HG03342 (cell line): ENCODE measurements around the gene JSRP1.
"Not testable (repeated sequence)": the region's sequence is repeated elsewhere in the genome, so short reads cannot be mapped to it uniquely, and the experiment has no call there.

Experiments
- ATAC-seq: cut with Tn5 transposase; IDR thresholded peaks from one replicate; pipeline ENCODE4 v1.9.1; 2021; ENCODE audit warnings: mild to moderate bottlenecking, moderate library complexity; ENCODE audit not compliant: unreplicated experiment

The JSRP1 gene

DNA sequence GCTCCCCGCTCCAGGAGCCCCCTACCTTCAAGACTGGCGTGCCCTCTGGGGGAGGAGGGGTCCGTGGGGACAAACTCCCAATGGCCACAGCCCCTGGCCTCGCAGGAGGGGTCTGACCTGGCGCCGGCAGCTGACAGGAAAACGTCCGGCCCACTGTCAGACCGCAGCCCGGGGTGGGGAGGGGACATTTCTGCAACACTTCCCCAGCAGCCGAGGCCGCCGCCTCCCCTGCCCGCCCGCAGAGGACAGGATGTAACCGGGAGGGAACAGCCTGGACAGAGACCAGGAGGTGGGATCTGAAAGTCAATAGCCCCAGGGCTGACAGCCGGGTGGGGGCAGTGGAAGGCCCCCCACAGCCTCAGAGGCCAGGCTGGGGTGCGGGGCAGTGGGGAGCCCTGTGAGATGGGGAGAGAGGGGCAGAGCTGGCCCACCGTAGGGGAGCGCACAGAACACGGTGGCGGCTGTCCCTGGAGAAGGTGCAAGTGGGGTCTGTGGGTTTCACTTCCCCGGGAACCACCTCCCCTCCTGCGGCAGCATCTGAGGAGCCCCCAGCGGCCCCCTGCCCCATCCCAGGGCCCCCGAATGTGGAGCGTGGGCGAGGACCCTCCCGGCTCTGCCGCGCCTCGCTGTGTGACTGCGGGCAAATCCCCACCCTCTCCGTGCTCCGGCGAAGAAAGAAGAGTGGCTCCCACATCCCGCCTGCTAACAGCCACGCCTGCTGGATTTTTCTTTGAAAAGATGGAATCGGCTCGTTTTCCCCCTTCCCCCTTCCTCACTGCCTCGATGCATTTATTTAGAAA, 26.0 kb upstream of the JSRP1 start, which contains the start of gene PEAK3:
TSS of gene PEAK3 (minus strand) at position 114 of the 800 bp plus-strand sequence. CDS start 1,244 bp downstream, outside the sequence.
- ATAC-seq: no peak

DNA sequence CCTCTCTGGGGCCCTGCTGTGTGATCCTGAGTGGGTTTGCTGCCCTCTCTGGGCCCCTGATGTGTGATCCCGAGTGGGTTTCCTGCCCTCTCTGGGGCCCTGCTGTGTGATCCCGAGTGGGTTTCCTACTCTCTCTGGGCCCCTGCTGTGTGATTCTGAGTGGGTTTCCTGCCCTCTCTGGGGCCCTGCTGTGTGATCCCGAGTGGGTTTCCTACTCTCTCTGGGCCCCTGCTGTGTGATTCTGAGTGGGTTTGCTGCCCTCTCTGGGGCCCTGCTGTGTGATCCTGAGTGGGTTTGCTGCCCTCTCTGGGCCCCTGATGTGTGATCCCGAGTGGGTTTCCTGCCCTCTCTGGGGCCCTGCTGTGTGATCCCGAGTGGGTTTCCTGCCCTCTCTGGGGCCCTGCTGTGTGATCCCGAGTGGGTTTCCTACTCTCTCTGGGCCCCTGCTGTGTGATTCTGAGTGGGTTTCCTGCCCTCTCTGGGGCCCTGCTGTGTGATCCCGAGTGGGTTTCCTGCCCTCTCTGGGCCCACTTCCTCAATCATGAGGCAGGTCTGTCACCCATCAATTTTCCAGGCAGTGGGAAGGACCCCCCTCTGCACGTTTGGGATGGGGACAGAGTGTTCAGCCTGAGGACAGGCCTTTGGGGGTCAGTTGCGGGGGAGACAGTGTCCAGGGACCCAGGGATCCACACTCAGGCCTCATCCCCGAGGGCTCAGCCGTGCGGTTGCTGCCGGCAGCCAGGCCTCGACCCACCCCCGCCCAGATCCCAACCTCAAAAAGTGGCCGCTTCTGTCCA, 25.2 kb upstream of the JSRP1 start:
- not testable (repeated sequence) for ATAC-seq

DNA sequence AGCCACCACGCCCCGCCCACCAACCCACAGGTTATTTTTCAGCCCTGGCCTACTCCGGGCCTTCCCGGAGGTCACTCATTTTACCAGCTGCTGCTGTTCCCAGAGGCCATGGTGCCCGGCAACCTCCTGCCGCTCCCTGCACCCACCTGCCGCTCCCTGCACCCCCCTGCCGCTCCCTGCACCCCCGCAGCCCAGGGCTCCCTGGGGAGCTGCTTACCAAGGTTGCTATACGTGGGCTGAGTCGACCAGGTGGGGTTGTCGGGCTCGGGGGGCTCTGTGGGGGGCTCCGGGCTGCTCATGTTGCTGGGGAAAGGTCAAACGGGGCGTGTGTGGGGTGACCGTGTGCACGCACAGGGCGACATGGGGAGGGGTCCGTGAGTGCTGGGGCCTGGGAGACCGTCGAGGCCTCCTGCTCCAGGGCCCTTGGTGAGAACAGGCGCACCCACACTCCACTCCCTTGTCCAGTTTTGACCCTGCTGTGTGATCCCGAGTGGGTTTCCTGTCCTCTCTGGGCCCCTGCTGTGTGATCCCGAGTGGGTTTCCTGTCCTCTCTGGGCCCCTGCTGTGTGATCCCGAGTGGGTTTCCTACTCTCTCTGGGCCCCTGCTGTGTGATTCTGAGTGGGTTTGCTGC, 24.5 kb upstream of the JSRP1 start:
- no peak for ATAC-seq

DNA sequence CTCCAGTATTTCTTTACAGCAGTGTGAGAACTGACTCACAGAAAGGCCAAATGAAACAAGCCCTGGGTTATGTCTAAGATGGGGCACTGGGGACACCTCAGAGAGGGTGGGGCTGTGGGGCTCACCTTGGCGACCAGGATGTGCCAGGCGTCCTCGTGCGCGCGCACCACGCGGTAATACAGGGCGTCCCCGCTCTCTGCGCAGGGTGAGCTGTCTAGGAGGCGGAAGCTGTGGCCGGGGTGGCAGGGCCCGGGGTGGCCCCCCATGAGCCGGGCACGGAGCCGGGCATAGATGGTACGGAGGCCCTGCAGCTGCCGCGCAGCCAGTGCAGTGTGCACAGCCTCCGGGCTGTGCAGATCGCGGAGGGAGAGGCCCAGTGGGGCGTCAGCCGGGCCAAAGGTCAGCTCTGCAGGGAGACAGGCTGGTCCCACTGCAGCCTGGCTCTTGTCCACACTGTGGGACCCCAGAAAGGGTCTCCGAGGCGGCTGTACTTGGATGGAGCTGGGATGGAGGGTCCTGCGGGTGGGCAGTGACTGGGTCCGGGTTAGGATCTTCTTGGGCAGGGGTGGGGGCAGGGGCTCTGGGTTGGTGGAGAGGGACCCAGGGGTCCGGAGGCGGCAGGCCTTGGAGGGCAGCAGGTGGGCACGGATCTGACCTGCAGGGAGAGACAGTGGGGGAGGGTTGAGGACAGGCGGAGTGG, 22.4 kb upstream of the JSRP1 start:
- no peak for ATAC-seq

DNA sequence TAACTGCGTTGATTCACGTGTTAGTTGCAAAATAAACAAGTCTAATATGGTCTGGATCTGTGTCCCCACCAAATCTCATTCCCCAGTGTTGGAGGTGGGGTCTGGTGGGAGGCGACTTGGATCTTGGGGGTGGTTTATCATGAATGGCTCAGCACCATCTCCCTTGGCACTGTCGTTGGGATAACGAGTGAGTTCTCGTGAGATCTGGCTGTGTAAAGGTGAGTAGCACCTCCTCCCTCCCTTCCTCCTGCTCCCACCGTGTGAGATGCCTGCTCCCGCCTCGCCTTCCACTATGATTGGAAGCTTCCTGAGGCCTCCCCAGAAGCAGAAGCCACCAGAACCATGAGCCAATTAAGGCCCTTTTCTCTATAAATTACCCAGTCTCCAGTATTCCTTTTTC, 20.9 kb upstream of the JSRP1 start:
- ATAC-seq: no peak

DNA sequence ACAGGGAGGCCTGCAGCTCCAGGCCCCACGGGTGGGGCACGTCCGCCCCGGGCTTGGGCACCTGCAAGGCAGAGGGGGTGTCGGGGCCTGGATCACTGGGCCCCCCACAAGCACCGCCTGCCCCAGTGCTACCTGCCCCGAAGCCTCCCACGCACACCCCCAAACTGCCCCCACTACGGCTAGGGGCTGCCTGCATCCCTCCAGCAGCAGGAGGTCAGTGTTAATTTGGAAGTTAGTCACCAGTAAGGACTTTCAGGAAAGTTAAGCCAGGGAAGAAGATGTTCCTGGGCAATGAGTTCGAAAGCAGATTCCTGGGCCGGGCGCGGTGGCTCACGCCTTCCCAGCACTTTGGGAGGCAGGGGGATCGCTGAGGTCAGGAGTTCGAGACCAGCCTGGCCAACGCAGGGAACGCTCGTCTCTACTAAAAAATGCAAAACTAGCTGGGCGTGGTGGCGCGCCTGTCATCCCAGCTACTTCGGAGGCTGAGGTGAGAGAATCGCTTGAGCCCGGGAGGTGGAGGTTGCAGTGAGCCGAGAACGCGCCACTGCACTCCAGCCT, 20.3 kb upstream of the JSRP1 start:
- no peak for ATAC-seq

DNA sequence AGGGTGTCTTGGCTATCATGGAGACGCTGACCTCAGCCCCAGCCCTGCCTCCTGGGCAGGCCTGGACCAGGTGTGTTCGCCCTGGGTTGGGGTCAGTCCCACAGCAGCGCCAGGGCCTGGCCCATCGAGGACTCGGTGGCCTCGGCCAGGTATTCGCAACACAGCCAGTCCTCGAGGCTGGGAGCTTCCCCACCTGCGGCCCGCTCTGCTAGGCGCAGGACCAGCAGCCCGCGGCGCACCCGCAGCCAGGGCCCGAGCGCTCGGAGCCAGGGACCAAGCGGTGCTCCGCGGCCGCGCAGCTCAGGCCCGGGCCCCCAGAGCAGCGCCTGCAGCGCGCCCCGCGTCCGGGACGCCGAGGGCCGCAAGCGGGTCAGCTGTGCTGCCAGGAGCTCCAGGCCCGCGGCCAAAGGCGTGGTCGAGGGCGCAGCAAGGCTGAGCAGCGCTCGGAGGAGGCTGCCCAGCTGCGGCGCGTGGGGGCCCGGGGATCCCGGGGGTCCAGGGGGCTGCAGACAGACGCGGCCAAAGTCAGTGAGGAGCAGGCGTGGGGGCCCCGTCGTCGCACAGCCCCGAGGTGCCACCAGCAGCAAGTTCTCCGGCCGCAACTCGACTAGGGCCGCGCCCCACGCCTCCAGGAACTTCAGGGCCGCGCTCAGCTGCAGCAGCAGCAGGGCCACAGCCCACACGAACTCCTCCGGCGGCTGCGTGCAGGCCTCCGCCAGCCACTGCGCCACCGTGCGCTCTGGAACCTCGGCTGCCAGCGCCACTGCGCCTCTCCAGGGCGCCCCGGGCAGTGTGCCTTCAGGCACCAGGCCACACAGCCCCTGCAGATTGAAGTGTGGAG, 19.6 kb upstream of the JSRP1 start:
- ATAC-seq: no peak

DNA sequence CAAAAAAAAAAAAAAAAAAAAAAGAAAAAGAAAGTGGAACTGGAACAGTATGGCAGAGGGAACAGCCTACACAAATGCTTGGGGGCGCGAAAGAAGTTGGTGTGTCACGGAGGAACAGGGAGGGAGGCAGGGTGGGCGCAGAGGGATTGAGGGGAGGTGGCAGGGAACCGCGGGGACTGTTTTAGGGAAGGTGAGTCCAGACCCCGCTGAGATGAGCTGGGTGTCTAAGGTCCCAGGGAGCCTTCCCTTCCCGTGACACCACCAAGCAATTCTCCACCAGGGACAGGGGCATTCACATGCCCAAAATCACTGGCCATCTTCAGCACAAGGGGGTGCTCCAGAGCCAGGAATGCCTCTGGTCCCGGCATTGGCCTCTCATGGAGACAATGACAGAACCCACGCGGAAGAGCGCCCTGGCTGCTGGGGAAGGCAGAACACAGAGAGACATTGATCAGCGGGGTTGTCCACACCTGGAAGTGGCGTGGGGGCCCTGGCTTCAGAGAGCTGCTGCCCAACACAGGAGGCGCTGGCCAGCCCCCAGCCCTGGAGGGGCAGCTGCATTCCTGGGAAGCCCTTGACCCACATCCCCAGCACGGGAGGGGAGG, 18.8 kb upstream of the JSRP1 start:
- no peak for ATAC-seq

DNA sequence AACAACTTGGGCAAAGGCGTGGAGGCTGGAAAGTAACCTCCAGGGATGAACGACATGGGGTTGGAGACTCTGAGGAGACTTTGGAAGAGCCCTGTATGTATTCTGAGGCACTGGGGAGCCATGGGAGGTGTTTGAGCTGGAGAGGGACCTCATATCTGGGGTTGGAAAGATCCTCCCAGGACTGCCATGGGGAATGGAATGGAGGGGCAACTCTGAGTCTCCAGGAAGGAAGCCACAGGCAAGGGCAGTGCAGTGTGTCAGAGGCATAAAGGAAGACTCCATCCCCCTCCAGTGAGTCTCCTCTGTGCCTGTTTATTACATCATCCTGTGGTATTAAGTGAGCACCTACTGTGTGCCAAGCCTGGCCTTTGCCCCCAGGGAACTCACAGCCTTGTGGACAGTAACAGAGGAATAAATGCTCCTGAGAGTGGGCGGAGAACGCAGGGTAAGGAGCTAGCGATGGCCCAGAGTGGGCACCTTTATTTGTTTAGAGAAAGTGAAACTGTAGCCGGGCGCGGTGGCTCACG, 18.0 kb upstream of the JSRP1 start:
- no peak for ATAC-seq

DNA sequence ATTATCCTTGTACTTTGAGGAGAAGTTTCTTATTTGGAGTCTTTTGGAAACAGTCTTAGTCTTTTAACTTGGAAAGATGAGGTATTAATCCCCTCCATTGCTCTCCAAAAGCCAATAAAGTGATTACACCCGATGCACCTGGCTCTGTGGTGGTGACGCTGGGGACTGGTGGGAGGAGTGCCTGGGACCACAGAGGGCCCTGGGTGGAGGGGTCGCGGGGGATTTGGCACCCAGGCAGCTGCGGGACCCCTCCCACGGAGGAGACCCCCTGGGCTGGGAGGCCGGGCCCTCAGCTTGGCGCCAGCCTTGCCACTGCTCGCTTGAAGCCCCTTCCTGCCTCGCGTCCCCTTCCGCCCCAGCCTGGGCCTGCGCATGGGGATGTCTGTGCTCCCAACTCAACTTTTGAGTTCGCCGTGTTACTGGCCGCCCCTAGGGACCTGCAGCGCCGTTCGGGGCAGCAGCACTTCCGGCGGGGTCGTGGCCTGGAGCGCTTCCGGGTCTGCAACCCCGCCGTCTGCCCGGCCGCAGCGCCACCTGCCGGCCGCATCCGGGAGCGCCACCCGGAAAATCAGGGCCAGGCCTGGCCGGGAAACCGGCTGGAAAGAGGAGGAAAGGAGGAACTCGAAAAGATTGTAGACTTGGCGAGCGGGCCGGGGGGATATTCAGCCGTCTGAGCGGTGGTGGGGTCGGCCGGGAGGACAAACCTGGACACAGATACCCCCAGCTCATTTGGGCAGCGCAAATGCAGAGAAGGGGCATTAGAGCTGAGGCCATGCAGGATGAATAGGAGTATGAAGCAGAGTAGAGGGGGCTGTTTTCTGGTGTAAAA, 17.4 kb upstream of the JSRP1 start:
- ATAC-seq: peak; percentile 37

DNA sequence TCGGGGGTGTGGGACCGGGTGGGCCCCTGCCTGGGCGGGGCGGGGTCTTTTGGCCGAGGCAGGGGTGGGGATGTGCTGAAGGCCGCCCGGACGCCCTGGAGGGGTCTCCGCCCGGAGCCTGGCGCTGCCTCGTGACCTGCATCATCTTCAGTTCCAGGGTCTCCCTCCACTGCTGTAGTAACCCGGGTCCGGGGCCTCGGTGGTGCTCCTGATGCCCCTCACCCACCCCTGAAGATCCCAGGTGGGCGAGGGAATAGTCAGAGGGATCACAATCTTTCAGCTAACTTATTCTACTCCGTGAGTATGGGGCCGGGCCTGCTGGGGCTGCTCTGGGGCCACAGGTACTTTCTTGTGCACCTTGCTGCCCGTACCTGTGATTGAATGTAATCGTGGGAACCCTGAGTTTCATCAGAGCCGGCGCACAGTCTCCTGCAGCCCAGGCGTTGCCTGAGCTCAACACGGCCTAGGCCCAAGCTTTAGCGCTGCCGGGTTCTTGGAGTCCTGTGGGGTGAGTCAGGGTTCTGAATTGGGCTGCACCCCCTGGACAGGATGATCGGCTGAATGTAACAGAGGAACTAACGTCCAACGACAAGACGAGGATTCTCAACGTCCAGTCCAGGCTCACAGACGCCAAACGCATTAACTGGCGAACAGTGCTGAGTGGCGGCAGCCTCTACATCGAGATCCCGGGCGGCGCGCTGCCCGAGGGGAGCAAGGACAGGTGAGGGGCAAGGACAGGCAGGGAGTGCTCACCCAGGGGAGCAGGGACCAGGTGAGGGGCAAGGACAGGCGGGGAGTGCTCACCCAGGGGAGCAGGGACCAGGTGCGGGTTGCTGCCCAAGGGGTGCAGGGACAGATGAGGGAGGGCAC, 15.3 kb upstream of the JSRP1 start:
- ATAC-seq: no peak

DNA sequence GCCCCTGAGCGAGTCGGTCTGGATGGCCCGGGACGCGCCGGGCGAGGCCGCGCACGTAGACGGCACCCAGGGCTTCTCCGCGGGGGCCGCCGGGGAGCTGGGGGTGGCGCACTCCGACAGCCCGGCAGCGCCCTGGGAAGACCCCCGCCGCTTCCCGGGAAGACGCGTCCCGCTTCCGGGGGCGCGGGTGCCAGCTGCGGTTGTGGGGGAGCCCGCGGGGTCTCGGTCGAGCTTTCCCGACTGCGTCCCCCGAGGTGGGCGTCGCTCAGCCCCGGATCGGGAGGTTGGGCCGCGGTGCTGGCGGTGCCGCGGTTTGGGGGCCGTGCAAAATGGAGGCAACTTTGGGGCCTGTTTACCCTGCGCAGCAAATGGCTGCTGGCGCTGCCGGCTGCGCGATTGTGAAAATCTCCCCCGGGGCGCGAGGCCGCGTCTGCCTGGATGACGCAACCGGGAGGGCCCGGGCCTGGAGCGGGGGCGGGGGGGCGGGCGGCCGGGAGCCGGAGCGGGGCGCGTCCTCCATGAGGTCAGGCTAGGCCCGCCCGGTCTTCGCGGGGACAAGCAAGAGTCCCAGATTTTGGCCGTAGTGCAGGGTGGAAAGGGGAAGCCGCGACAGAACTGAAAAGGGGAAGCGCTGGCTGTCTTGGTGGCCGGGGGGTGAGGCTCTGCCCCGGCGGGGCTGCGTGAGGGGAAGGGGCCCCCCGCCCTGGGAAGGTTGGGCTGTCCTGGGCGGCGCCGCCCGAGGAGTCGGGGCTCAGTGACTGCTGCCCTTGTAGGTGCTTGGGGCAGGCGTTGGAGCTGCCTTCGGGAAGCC, 14.4 kb upstream of the JSRP1 start:
- ATAC-seq: no peak

DNA sequence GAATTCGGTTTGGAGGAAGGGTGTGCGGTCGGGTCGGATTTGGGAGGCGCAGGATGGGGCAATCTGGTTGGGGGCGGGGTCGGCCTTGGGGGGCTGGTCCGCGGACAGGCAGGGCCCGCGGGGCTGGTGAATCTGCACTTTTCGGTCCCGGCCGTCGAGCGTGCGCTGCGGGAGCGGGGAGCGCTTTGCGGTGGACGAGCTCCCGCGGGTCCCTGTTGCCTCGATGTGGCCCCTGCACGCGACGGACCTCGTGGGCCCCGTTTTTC, 13.9 kb upstream of the JSRP1 start:
- no peak for ATAC-seq

DNA sequence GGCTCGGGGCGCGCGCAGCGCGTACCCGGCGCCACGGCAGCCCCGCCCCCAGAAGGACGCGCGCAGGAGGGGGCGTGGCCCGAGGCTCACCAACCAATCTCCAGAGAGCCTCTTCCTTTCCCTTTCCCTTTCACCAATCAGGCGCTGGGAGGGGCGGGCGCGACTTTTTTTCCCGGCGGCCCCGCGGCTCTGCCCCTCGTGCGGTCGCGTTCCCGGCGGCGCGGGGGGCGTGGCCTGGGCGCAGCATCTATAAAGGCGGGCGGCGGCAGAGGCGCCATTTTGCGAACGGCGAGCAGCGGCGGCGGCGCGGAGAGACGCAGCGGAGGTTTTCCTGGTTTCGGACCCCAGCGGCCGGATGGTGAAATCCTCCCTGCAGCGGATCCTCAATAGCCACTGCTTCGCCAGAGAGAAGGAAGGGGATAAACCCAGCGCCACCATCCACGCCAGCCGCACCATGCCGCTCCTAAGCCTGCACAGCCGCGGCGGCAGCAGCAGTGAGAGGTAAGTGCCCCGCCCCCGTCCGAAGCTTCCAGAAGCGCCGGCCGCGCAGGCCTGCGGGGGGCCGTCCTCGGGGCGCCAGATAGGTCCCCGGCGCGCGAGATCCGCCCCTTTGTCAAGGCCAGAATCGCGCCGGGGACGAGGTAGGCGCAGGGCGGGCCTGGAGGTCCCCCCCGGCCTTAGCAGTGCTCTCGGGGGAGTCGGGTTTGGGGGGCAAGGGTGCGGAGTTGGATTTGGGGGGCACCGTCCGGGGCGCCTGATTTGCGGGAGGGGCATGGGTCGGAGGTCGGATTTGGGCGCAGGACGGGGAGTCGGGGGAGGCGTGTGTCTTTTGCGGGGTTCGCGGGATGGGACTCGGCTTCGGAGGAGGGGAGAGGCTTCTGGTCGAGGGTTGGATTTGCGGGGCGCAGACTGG, 13.3 kb upstream of the JSRP1 start:
- ATAC-seq: peak; percentile 47

DNA sequence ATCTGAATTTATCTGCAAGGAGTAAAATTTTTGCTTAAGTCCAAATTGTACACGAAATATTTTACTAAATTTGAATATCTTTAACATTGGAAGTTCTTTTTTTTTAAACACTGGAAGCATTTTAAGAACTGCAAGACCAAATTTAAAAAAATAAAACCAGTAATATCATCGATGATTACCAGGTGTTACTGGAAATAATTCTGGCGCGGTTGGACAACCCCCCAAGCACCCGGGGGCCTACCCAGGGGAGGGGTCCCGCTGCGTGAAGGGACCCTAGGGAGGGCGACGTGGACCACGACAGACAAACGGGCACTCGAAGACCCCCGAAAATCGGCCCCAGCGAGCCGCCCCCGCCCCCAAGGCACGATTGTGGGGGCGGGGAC, 12.6 kb upstream of the JSRP1 start:
- ATAC-seq: no peak

DNA sequence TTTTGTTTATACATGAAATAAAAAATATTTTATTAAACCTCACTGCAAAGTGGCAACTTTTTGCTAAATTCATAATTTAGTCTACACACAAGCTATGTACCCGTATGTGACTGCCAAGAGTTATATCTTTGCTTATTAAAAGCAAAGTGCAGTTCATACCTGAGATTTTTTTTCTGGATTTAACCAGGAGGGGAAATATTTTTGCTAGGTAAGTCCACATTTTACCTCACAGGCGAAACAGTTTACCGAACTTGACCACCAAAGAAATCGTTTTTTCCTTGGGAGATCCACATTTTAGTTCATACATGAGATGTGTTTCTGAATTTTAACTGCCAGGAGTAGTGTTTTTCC, 12.2 kb upstream of the JSRP1 start:
- no peak for ATAC-seq
